Measurements from ENCODE around the gene TSEN54. TPM values are rescaled to one million over a fixed set of nuclear protein-coding genes. Genes with fewer than 3 reads are reported as not detected.

The TSEN54 gene
- total RNA-seq, 2 donors from 2014 or later = 29.7 to 50.7 TPM

GRCh38 chr17:75492555-75493168 lies 23.7 kb upstream of the TSEN54 start:
- no peak for DNase-seq
- no peaks in the 10 kb centered on the region for H3K36me3 ChIP-seq
- no peaks in the 10 kb centered on the region for H3K27me3 ChIP-seq
- no peaks in the 10 kb centered on the region for H3K9me3 ChIP-seq
- no peak overlapping the region for H3K9ac ChIP-seq (ENCODE audit: low read depth in 2 of 2, low read length in 2 of 2)
- H3K4me3 ChIP-seq = no peak overlapping the region
- no peak overlapping the region for H3K27ac ChIP-seq
- H3K4me1 ChIP-seq = peaks cover 11% of the 10 kb centered on the region
- intact Hi-C loops (cut with DNase I) = no loop called here
- TF ChIP-seq CTCF (IDR thresholded peaks at IDR 0.05) = no peak

- no peaks in the 10 kb centered on the region for H3K36me3 ChIP-seq
Measured at GRCh38 chr17:75493476-75494129, 22.7 kb upstream of the TSEN54 start.

GRCh38 chr17:75494326-75494877 lies 21.9 kb upstream of the TSEN54 start:
- intact Hi-C loops (cut with DNase I) = no loop called here
- DNase-seq = no peak
- no peak for TF ChIP-seq CTCF (IDR thresholded peaks at IDR 0.05)
- Histone ChIP-seq H3K36me3 (no peaks in the 10 kb centered on the region), H3K27ac (no peak overlapping the region), H3K9ac (ENCODE audit: low read depth in 2 of 2, low read length in 2 of 2) (no peak overlapping the region), H3K27me3 (no peaks in the 10 kb centered on the region), H3K4me1 (peaks cover 11% of the 10 kb centered on the region), H3K4me3 (no peak overlapping the region), H3K9me3 (no peaks in the 10 kb centered on the region)

More at GRCh38 chr17:75493476-75494129, 22.7 kb upstream of the TSEN54 start:
- no peak for DNase-seq
- Histone ChIP-seq H3K27ac (no peak overlapping the region), H3K27me3 (no peaks in the 10 kb centered on the region), H3K9ac (ENCODE audit: low read depth in 2 of 2, low read length in 2 of 2) (no peak overlapping the region), H3K4me1 (peaks cover 11% of the 10 kb centered on the region), H3K9me3 (no peaks in the 10 kb centered on the region), H3K4me3 (no peak overlapping the region)
- no peak for TF ChIP-seq CTCF (IDR thresholded peaks at IDR 0.05)
- intact Hi-C loops (cut with DNase I) = no loop called here

GRCh38 chr17:75496005-75496404 lies 20.3 kb upstream of the TSEN54 start:
- no peaks in the 10 kb centered on the region for H3K27me3 ChIP-seq
- intact Hi-C loops (cut with DNase I) = no loop called here
- no peaks in the 10 kb centered on the region for H3K4me1 ChIP-seq
- H3K36me3 ChIP-seq = no peaks in the 10 kb centered on the region
- no peak for DNase-seq
- H3K4me3 ChIP-seq = no peak overlapping the region
- no peak overlapping the region for H3K27ac ChIP-seq
- no peak overlapping the region for H3K9ac ChIP-seq (ENCODE audit: low read depth in 2 of 2, low read length in 2 of 2)
- no peaks in the 10 kb centered on the region for H3K9me3 ChIP-seq
- no peak for TF ChIP-seq CTCF (IDR thresholded peaks at IDR 0.05)

- intact Hi-C loops (cut with DNase I) = no loop called here
- H3K9ac ChIP-seq (ENCODE audit: low read depth in 2 of 2, low read length in 2 of 2) = no peak overlapping the region
- H3K27ac ChIP-seq = no peak overlapping the region
- no peaks in the 10 kb centered on the region for H3K36me3 ChIP-seq
- no peak overlapping the region for H3K4me3 ChIP-seq
- no peaks in the 10 kb centered on the region for H3K27me3 ChIP-seq
- no peak for DNase-seq
- no peaks in the 10 kb centered on the region for H3K4me1 ChIP-seq
- no peaks in the 10 kb centered on the region for H3K9me3 ChIP-seq
- TF ChIP-seq CTCF (IDR thresholded peaks at IDR 0.05) = no peak
Measured at GRCh38 chr17:75498039-75498725, 18.1 kb upstream of the TSEN54 start.
